Natural killer cell (primary cell): Measurements from ENCODE around the gene STARD10. TPM values are rescaled to one million over a fixed set of nuclear protein-coding genes. Genes with fewer than 3 reads are reported as not detected.

Experiments used
- ATAC-seq, 3 donors: fragments of 150-1000 bp in 2 of 3; fragments of 200-7000 bp in 1 of 3; cut with Tn5 transposase; 1 replicate in 1 of 3; 2 replicates in 2 of 3; pipeline ENCODE4 v1.10.0; 2021; ENCODE audit warnings: mild to moderate bottlenecking in 2 of 3, moderate library complexity in 2 of 3
- DNase-seq, 2 donors: peaks; one replicate each; pipeline versions ENCODE4 v3.0.0 to v3.0.0-alpha.2; 2013 to 2021; ENCODE audit warnings: mixed read lengths in 1 of 2
- H3K27ac ChIP-seq: one replicate; pipeline ENCODE4 v1.5.1; 2013; ENCODE audit warnings: mild to moderate bottlenecking, low read length
- H3K27me3 ChIP-seq: one replicate; pipeline ENCODE4 v1.6.1; 2013; ENCODE audit warnings: low read length; ENCODE audit not compliant: control insufficient read depth, insufficient read depth
- H3K36me3 ChIP-seq: one replicate; pipeline ENCODE4 v1.6.1; 2013; ENCODE audit warnings: low read length; ENCODE audit not compliant: control insufficient read depth, insufficient read depth
- H3K4me1 ChIP-seq: one replicate; pipeline ENCODE4 v1.6.1; 2013; ENCODE audit warnings: low read length; ENCODE audit not compliant: control insufficient read depth, insufficient read depth
- H3K4me3 ChIP-seq: one replicate; pipeline ENCODE4 v1.5.1; 2013; ENCODE audit warnings: low read length
- H3K9me3 ChIP-seq: one replicate; pipeline ENCODE4 v1.6.1; 2013; ENCODE audit warnings: low read length; ENCODE audit not compliant: control insufficient read depth, insufficient read depth
- H3K27ac Mint-ChIP-seq, 2 donors: one replicate each; pipeline ENCODE4 v1.8.0; 2022; ENCODE audit warnings: mild to moderate bottlenecking in 2 of 2, mixed read lengths in 2 of 2, moderate library complexity in 1 of 2
- H3K27me3 Mint-ChIP-seq, 2 donors: one replicate each; pipeline ENCODE4 v1.8.0; 2022; ENCODE audit warnings: low read depth in 2 of 2, mixed read lengths in 2 of 2
- H3K36me3 Mint-ChIP-seq: one replicate; pipeline ENCODE4 v1.8.0; 2022; ENCODE audit warnings: mixed read lengths
- H3K4me1 Mint-ChIP-seq, 2 donors: one replicate each; pipeline ENCODE4 v1.8.0; 2022; ENCODE audit warnings: mixed read lengths in 2 of 2
- H3K4me3 Mint-ChIP-seq: one replicate; pipeline ENCODE4 v1.8.0; 2022; ENCODE audit warnings: mild to moderate bottlenecking, moderate library complexity, mixed read lengths
- H3K9me3 Mint-ChIP-seq, 2 donors: one replicate each; pipeline ENCODE4 v1.8.0; 2022; ENCODE audit warnings: mixed read lengths in 2 of 2
- CTCF ChIP-seq: fragments of 200-600 bp; IDR thresholded peaks from one replicate; pipeline ENCODE4 v1.8.0; 2022; ENCODE audit warnings: antibody characterized with exemption
- WGBS: methylation state at CpG from one replicate; pipeline ENCODE4 v1.1.7; 2013; ENCODE audit warnings: missing lambda C conversion rate; ENCODE audit not compliant: insufficient coverage; 5-methylcytosine and 5-hydroxymethylcytosine counted together
- intact Hi-C: fragments of 100-400 bp; cut with micrococcal nuclease; formaldehyde crosslinking; loops from one replicate; pipeline ENCODE4 v1.14.2; 2022
- total RNA-seq, 4 donors: library from RNA; stranded (reverse); fragments of 120-200 nt in 1 of 4; gene quantifications; one replicate each; pipeline versions ENCODE4 v1.2.3 to v1.2.4, GENCODE V29; 2013 to 2022

STARD10 gene
- total RNA-seq, 3 donors from 2014 or later (not counting 1 experiment from before 2014, with no cell fraction given), result 10.9 to 17.3 (median 11.7) TPM

GRCh38 chr11:72763823-72764222 is 30.0 kb downstream of the STARD10 start:
- H3K4me1 Mint-ChIP-seq, result peaks cover 6 to 18% of the 10 kb centered on the region in 2 donors
- H3K9me3 Mint-ChIP-seq, result no peaks in the 10 kb centered on the region
- intact Hi-C loops, result no loop called here
- WGBS, result 90% methylated on average over 4 of the region's 4 CpGs
- TF ChIP-seq CTCF, result no peak
- no peaks in the 10 kb centered on the region for H3K36me3 Mint-ChIP-seq
- Histone ChIP-seq H3K4me3 (no peak overlapping the region), H3K36me3 (no peaks in the 10 kb centered on the region), H3K9me3 (no peaks in the 10 kb centered on the region), H3K27ac (no peak overlapping the region), H3K4me1 (peaks cover 29% of the 10 kb centered on the region), H3K27me3 (no peaks in the 10 kb centered on the region)
- peak overlapping the region in 1 of 2 donors; percentile 37 for H3K27ac Mint-ChIP-seq
- DNase-seq (no peak), ATAC-seq (no peak)
- H3K27me3 Mint-ChIP-seq, result no peaks in the 10 kb centered on the region
- no peak overlapping the region for H3K4me3 Mint-ChIP-seq

- peak; percentile 42 to 87 (median 75) for ATAC-seq
- H3K4me3 Mint-ChIP-seq, result no peak overlapping the region
- H3K27ac Mint-ChIP-seq, result peak overlapping the region; percentile 37 to 60
- H3K4me1 Mint-ChIP-seq, result peaks cover 6 to 18% of the 10 kb centered on the region in 2 donors
- Histone ChIP-seq H3K27ac (peak overlapping the region; percentile 43), H3K4me1 (peaks cover 29% of the 10 kb centered on the region), H3K9me3 (no peaks in the 10 kb centered on the region), H3K4me3 (no peak overlapping the region), H3K27me3 (no peaks in the 10 kb centered on the region), H3K36me3 (peaks cover 2% of the 10 kb centered on the region)
- no peaks in the 10 kb centered on the region for H3K9me3 Mint-ChIP-seq
- WGBS, result 46% methylated on average over 4 of the region's 5 CpGs
- H3K27me3 Mint-ChIP-seq, result no peaks in the 10 kb centered on the region
- TF ChIP-seq CTCF, result no peak
- DNase-seq, result peak in 1 of 2 donors; percentile 57
- intact Hi-C loops, result no loop called here
- no peaks in the 10 kb centered on the region for H3K36me3 Mint-ChIP-seq
Observed at GRCh38 chr11:72762641-72763304, 31.1 kb downstream of the STARD10 start.

- 88% methylated on average over 8 of the region's 8 CpGs for WGBS
- peak in 1 of 3 donors; percentile 39 for ATAC-seq
Observed at GRCh38 chr11:72760539-72761405, 33.1 kb downstream of the STARD10 start.

More at GRCh38 chr11:72760539-72761405, 33.1 kb downstream of the STARD10 start:
- no peaks in the 10 kb centered on the region for H3K36me3 Mint-ChIP-seq
- H3K27me3 ChIP-seq, result no peaks in the 10 kb centered on the region
- no peaks in the 10 kb centered on the region for H3K9me3 Mint-ChIP-seq
- intact Hi-C loops, result no loop called here
- peaks cover 2% of the 10 kb centered on the region for H3K36me3 ChIP-seq
- H3K4me1 ChIP-seq, result peaks cover 29% of the 10 kb centered on the region
- peak overlapping the region in 1 of 2 donors; percentile 39 for H3K27ac Mint-ChIP-seq
- no peak for TF ChIP-seq CTCF
- DNase-seq, result no peak
- peaks cover 10 to 18% of the 10 kb centered on the region in 2 donors for H3K4me1 Mint-ChIP-seq
- H3K9me3 ChIP-seq, result no peaks in the 10 kb centered on the region
- no peaks in the 10 kb centered on the region for H3K27me3 Mint-ChIP-seq
- no peak overlapping the region for H3K4me3 Mint-ChIP-seq
- H3K4me3 ChIP-seq, result no peak overlapping the region
- H3K27ac ChIP-seq, result no peak overlapping the region
